MCF 10A (cell line): ENCODE results near the gene TRPM3. TPM values are rescaled to one million over a fixed set of nuclear protein-coding genes. Genes with fewer than 3 reads are reported as not detected.
"Not testable (repeated sequence)": the region's sequence is repeated elsewhere in the genome, so short reads cannot be mapped to it uniquely, and the experiment has no call there.

Experiments
- BruUV-seq: library from RNA; stranded (reverse); fragments of 400-500 nt; replicated peaks from 2 replicates; lab custom pipeline; 2021; lab: Mats Ljungman, UMichigan
- CTCF ChIA-PET: fragments of 300-600 bp; sonication (Branson Sonifier 250); formaldehyde crosslinking; extraction: SDS; loops from one replicate; lab custom pipeline; 2021; ENCODE audit warnings: antibody characterized with exemption, inconsistent platforms; lab: Yijun Ruan, JAX
- POLR2A ChIA-PET: fragments of 300-600, 350-650 bp; sonication (Branson Sonifier 250); formaldehyde crosslinking; extraction: SDS; loops from one replicate; lab custom pipeline; 2020; ENCODE audit warnings: antibody characterized with exemption, inconsistent platforms; lab: Yijun Ruan, JAX
- DNase-seq: peaks from one replicate; pipeline ENCODE4 v3.0.0-alpha.2; 2018; ENCODE audit not compliant: unreplicated experiment
- H3K27ac Mint-ChIP-seq: one replicate; pipeline ENCODE4 v1.8.0; 2022; ENCODE audit warnings: mild to moderate bottlenecking, low read depth, mixed read lengths; ENCODE audit not compliant: unreplicated experiment
- H3K27me3 Mint-ChIP-seq: one replicate; pipeline ENCODE4 v1.8.0; 2022; ENCODE audit warnings: mixed read lengths; ENCODE audit not compliant: insufficient read depth, unreplicated experiment
- H3K36me3 Mint-ChIP-seq: one replicate; pipeline ENCODE4 v1.8.0; 2022; ENCODE audit warnings: mild to moderate bottlenecking, moderate library complexity, mixed read lengths; ENCODE audit not compliant: insufficient read depth, unreplicated experiment
- H3K4me1 Mint-ChIP-seq: one replicate; pipeline ENCODE4 v1.8.0; 2022; ENCODE audit warnings: mixed read lengths; ENCODE audit not compliant: insufficient read depth, unreplicated experiment
- H3K4me3 Mint-ChIP-seq: one replicate; pipeline ENCODE4 v1.8.0; 2022; ENCODE audit warnings: mild to moderate bottlenecking, moderate library complexity, mixed read lengths; ENCODE audit not compliant: unreplicated experiment
- H3K9me3 Mint-ChIP-seq: one replicate; pipeline ENCODE4 v1.8.0; 2022; ENCODE audit warnings: mixed read lengths; ENCODE audit not compliant: unreplicated experiment
- CTCF ChIP-seq: fragments of 200-600 bp; IDR thresholded peaks from one replicate; pipeline ENCODE4 v1.8.0; 2022; ENCODE audit warnings: antibody characterized with exemption, mild to moderate bottlenecking; ENCODE audit not compliant: unreplicated experiment
- intact Hi-C: fragments of 100-400 bp; cut with micrococcal nuclease; formaldehyde crosslinking; loops from 2 replicates; pipeline ENCODE4 v1.14.1; 2022
- total RNA-seq: library from RNA; stranded (reverse); gene quantifications from 2 replicates; pipeline ENCODE4 v1.2.3, GENCODE V29; 2022

TRPM3 gene
- total RNA-seq, 1 experiment from 2014 or later = 0.44 TPM

- no peaks in the 10 kb centered on the region for H3K36me3 Mint-ChIP-seq
- ChIA-PET POLR2A (no interaction called here), CTCF (no interaction called here)
- no peaks in the 10 kb centered on the region for H3K4me1 Mint-ChIP-seq
- peaks cover 7% of the 10 kb centered on the region for H3K27me3 Mint-ChIP-seq
- H3K27ac Mint-ChIP-seq = no peak overlapping the region
- DNase-seq = no peak
- no peak for TF ChIP-seq CTCF
- intact Hi-C loops = no loop called here
- H3K9me3 Mint-ChIP-seq = no peaks in the 10 kb centered on the region
- H3K4me3 Mint-ChIP-seq = no peak overlapping the region
- BruUV-seq = no TSS peak
These were observed 375.1 kb downstream of the TRPM3 start for GRCh38 chr9:70746316-70746715.

- intact Hi-C loops, CTCF ChIA-PET, H3K4me1 Mint-ChIP-seq, H3K9me3 Mint-ChIP-seq, H3K36me3 Mint-ChIP-seq, POLR2A ChIA-PET, BruUV-seq, DNase-seq, H3K27me3 Mint-ChIP-seq, H3K27ac Mint-ChIP-seq, H3K4me3 Mint-ChIP-seq: not testable (repeated sequence)
These were observed 396.6 kb downstream of the TRPM3 start for GRCh38 chr9:70724794-70725193.

- intact Hi-C loops, CTCF ChIA-PET, H3K27ac Mint-ChIP-seq, H3K4me3 Mint-ChIP-seq, POLR2A ChIA-PET, H3K36me3 Mint-ChIP-seq, H3K9me3 Mint-ChIP-seq, BruUV-seq, H3K4me1 Mint-ChIP-seq, H3K27me3 Mint-ChIP-seq, DNase-seq: not testable (repeated sequence)
These were observed 397.4 kb downstream of the TRPM3 start for GRCh38 chr9:70724025-70724424.

GRCh38 chr9:70706797-70707196 is 414.6 kb downstream of the TRPM3 start:
- DNase-seq, BruUV-seq, H3K9me3 Mint-ChIP-seq, H3K27ac Mint-ChIP-seq, H3K36me3 Mint-ChIP-seq, H3K27me3 Mint-ChIP-seq, CTCF ChIA-PET, intact Hi-C loops, POLR2A ChIA-PET, H3K4me3 Mint-ChIP-seq, H3K4me1 Mint-ChIP-seq: not testable (repeated sequence)

- BruUV-seq = no TSS peak
- TF ChIP-seq CTCF = no peak
- Mint-ChIP-seq H3K27ac (no peak overlapping the region), H3K4me3 (no peak overlapping the region), H3K4me1 (no peaks in the 10 kb centered on the region), H3K9me3 (no peaks in the 10 kb centered on the region), H3K36me3 (no peaks in the 10 kb centered on the region), H3K27me3 (no peaks in the 10 kb centered on the region)
- CTCF ChIA-PET = no interaction called here
- no peak for DNase-seq
- POLR2A ChIA-PET = no interaction called here
- intact Hi-C loops = no loop called here
These were observed 420.3 kb downstream of the TRPM3 start for GRCh38 chr9:70701163-70701562.
